Uterus (tissue), 2 donors: ENCODE measurements around the gene LSM14A.

ENCODE experiments used
- CTCF ChIP-seq, 4 experiments: fragments of 200-600 bp in 2 of 4; fragments of 450-650 bp in 2 of 4; sonication (generic) in 2 of 4; IDR thresholded peaks; one replicate each; pipeline ENCODE4 v1.5.1; 2016 to 2019; ENCODE audit warnings: antibody characterized with exemption in 4 of 4, mild to moderate bottlenecking in 2 of 4, moderate library complexity in 1 of 4
- POLR2A ChIP-seq, 2 donors: fragments of 450-650 bp; IDR thresholded peaks; one replicate each; pipeline ENCODE4 v1.6.1; 2016; ENCODE audit warnings: antibody characterized with exemption in 2 of 2, mild to moderate bottlenecking in 1 of 2, moderate library complexity in 1 of 2

- TF ChIP-seq CTCF (IDR thresholded peaks at IDR 0.05) (no peak), POLR2A (IDR thresholded peaks at IDR 0.05) (no peak)
Measured at GRCh38 chr19:34179066-34179465, 6.8 kb downstream of the LSM14A start.
